Astrocyte of the spinal cord (primary cell): ENCODE results near the gene NUMB.

ENCODE experiments used
- DNase-seq: peaks from one replicate; pipeline ENCODE4 v3.0.0; 2011; ENCODE audit warnings: low read depth, low spot score
- H3K4me3 ChIP-seq: 2 replicates; pipeline ENCODE4 v1.5.1; 2011; ENCODE audit warnings: low read depth, mild to moderate bottlenecking, low read length, moderate library complexity
- CTCF ChIP-seq: IDR thresholded peaks from 2 replicates; pipeline ENCODE4 v1.5.1; 2012; ENCODE audit warnings: low read depth, mild to moderate bottlenecking, low read length, inconsistent platforms
- in situ Hi-C: cut with HindIII; loops from 2 replicates; pipeline ENCODE4 v1.10.0; 2017; ENCODE audit warnings: low sequenced_read_pairs

NUMB gene

DNA sequence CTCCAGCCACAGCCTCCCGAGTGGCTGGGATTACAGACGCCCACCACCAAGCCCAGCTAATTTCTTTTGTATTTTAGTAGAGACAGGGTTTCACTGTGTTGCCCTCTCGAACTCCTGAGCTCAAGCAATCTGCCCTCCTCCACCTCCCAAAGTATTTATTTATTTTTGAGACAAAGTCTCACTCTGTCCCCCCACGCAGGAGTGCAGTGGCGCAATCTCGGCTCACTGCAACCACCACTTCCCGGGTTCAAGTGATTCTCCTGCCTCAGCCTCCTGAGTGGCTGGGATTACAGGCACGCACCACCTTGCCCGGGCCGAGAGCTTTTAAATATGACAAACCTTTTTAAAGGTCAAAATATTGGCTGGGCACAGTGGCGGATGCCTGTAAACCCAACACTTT, 14.6 kb downstream of the NUMB start:
- no peak for TF ChIP-seq CTCF
- DNase-seq = no peak
- in situ Hi-C loops = no loop called here
- H3K4me3 ChIP-seq = no peak overlapping the region

DNA sequence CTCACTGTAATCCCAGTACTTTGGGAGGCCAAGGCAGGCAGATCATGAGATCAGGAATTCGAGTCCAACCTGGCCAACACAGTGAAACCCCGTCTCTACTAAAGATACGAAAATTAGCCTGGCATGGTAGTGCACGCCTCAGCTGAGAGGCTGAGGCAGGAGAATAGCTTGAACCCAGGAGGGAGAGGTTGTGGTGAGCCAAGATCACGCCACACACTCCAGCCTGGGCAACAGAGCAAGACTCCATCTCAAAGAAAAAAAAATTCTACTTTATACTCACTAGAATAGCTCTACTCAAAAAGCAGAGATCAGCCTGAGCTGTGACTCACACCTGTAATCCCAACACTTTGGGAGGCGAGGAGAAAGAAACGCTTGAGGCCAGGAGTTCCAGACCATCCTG, 17.1 kb downstream of the NUMB start:
- no peak overlapping the region for H3K4me3 ChIP-seq
- in situ Hi-C loops = no loop called here
- no peak for DNase-seq
- no peak for TF ChIP-seq CTCF

GRCh38 chr14:73438993-73439392, 19.4 kb downstream of the NUMB start:
- no peak for DNase-seq
- in situ Hi-C loops = no loop called here
- H3K4me3 ChIP-seq = no peak overlapping the region
- TF ChIP-seq CTCF = no peak

DNA sequence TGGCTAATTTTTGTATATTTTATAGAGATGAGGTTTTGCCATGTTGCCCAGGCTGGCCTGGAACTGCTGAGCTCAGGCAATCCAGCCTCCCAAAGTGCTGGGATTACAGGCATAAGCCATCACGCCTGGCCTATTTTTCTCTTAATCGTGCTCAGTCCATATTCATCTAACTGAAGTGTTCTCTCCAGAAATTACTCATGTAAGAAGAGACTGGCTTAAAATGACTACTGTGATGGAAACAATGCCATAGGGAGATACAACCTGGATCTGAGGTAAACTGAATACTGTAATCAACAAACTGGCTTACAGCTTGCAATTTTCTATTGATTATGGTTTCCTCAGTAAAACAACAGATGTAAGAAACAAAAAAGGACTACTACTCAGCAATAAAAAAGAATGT, 21.1 kb downstream of the NUMB start:
- in situ Hi-C loops = no loop called here
- no peak for DNase-seq

GRCh38 chr14:73432124-73432523, 26.2 kb downstream of the NUMB start:
- in situ Hi-C loops = no loop called here
- H3K4me3 ChIP-seq = no peak overlapping the region
- TF ChIP-seq CTCF = no peak
- no peak for DNase-seq

More for the DNA sequence above, 21.1 kb downstream of the NUMB start:
- H3K4me3 ChIP-seq = no peak overlapping the region
- TF ChIP-seq CTCF = no peak

DNA sequence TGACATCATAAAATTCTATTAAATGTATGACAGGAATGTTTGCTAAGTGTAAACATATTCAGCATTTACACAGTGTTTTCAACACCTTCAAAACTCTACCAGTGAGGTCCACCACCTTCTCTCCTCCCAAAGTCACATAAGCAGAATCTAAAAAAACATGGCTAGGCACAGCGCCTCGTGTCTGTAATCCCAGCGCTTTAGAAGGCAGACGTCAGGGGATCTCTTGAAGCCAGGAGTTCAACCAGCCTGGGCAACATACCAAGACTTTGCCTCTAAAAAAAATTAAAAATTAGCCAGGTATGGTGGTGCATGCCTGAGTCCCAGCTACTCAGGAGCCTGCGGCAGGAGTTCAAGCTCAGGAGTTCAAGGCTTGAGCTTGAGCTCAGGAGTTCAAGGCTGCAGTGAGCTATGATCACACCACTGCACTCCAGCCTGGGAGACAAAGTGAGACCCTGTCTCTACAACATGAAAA, 30.0 kb downstream of the NUMB start:
- TF ChIP-seq CTCF = no peak
- no peak overlapping the region for H3K4me3 ChIP-seq
- in situ Hi-C loops = no loop called here
- DNase-seq = no peak

DNA sequence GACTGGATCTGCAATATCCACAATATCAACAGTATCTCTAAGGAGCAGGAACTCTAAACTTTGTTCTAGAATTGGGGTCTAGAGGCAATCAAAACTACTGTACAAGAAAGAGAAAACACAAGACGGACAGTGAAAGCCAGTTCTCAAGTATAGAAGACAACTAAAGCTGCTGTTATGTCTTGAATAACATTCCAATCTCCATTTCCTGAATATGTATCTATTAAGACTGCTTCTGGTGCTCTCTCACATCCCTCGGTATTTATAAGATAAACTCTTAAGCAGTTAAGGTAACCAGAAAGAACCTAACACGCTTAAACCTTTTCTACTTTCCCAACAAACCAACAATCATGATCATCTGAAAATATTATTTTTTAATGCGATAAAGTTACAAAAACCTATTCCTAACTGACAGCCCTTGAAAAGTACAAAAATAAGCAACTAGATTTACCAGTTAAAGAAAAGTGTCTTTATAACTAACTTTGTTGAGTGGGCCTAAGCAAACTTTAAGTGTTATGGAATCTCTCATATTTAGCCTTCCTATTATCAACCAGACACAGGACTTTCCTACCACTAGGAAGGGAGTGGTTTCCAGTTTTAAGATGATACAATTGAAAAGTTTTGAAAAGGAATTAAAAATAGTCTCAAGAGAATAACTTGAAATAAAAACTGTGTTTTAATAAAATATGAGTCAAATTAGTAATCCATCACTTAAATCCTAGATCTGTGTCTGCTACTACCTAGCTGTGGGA, 30.7 kb downstream of the NUMB start:
- TF ChIP-seq CTCF = no peak
- no peak overlapping the region for H3K4me3 ChIP-seq
- DNase-seq = no peak
- in situ Hi-C loops = no loop called here
